GM19467 (cell line): Measurements from ENCODE around the gene ALOX15.
"Not testable (repeated sequence)": the region's sequence is repeated elsewhere in the genome, so short reads cannot be mapped to it uniquely, and the experiment has no call there.

Source experiments
- ATAC-seq: cut with Tn5 transposase; IDR thresholded peaks from one replicate; pipeline ENCODE4 v1.9.1; 2021; ENCODE audit warnings: mild to moderate bottlenecking, moderate library complexity; ENCODE audit not compliant: unreplicated experiment

The ALOX15 gene

GRCh38 chr17:4594931-4595684 lies 46.4 kb downstream of the ALOX15 start:
- no peak for ATAC-seq

- no peak for ATAC-seq
These were observed 47.1 kb downstream of the ALOX15 start for GRCh38 chr17:4594406-4594805.

GRCh38 chr17:4593021-4593421 lies 48.5 kb downstream of the ALOX15 start:
- ATAC-seq: no peak

GRCh38 chr17:4592240-4593005 lies 49.1 kb downstream of the ALOX15 start:
- ATAC-seq: no peak

GRCh38 chr17:4591529-4591928 lies 49.9 kb downstream of the ALOX15 start:
- no peak for ATAC-seq

- ATAC-seq: no peak
These were observed 50.5 kb downstream of the ALOX15 start for GRCh38 chr17:4590981-4591453.

GRCh38 chr17:4590042-4590441 lies 51.4 kb downstream of the ALOX15 start:
- ATAC-seq: not testable (repeated sequence)

- no peak for ATAC-seq
These were observed 52.4 kb downstream of the ALOX15 start for GRCh38 chr17:4588898-4589625.

- ATAC-seq: no peak
These were observed 53.1 kb downstream of the ALOX15 start for GRCh38 chr17:4588391-4588790.

GRCh38 chr17:4587803-4588202 lies 53.7 kb downstream of the ALOX15 start:
- no peak for ATAC-seq

- no peak for ATAC-seq
These were observed 54.3 kb downstream of the ALOX15 start for GRCh38 chr17:4587195-4587594.

GRCh38 chr17:4586043-4586442 lies 55.4 kb downstream of the ALOX15 start:
- ATAC-seq: no peak

- no peak for ATAC-seq
These were observed 55.9 kb downstream of the ALOX15 start for GRCh38 chr17:4585638-4585994.

- no peak for ATAC-seq
These were observed 56.4 kb downstream of the ALOX15 start for GRCh38 chr17:4584917-4585637.

GRCh38 chr17:4584101-4584916 lies 57.2 kb downstream of the ALOX15 start, which contains the start of gene SMTNL2:
Gene SMTNL2, plus strand, starts transcription at chr17:4584529. Its CDS starts 77 bp downstream, at chr17:4584606.
- ATAC-seq: no peak

- ATAC-seq: no peak
These were observed 57.7 kb downstream of the ALOX15 start for GRCh38 chr17:4583782-4584100.

- no peak for ATAC-seq
These were observed 58.3 kb downstream of the ALOX15 start for GRCh38 chr17:4583206-4583605.

GRCh38 chr17:4582691-4583090 lies 58.8 kb downstream of the ALOX15 start:
- ATAC-seq: no peak

- ATAC-seq: no peak
These were observed 59.4 kb downstream of the ALOX15 start for GRCh38 chr17:4582101-4582501.
